ENCODE measurements around the gene RAB9A. TPM values are rescaled to one million over a fixed set of nuclear protein-coding genes. Genes with fewer than 3 reads are reported as not detected.

The RAB9A gene
- total and polyA plus RNA-seq, 4 donors: 9.0 to 22.9 (median 12.0) TPM

DNA sequence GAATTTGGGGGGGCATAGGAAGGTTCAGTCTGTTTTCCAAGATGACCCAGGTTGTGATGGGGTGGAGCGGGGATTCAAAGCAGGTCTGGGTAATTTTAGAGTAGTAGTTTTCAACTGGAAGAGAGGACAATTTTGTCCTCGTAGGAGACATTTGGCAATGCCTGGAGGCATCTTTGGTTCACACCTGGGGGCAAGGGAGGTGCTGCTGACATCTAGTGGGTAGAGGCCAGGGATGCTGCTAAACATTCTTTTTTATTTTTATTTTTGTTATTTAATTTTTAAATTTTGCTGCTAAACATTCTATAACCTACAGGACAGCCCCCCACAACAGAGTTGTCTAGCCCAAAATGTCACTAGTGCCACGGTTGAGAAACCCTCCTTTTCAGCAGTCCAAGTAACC, 1.9 kb downstream of the RAB9A start:
- no peak overlapping the region for H3K27ac ChIP-seq (ENCODE audit: low read depth in 1 of 2, low read length in 2 of 2)
- no peak overlapping the region for H3K4me3 ChIP-seq (ENCODE audit: low read depth in 1 of 3, low read length in 3 of 3)
- H3K9ac ChIP-seq (ENCODE audit: low read depth in 1 of 2, low read length in 2 of 2): no peak overlapping the region
- no peaks in the 10 kb centered on the region for H3K27me3 ChIP-seq (ENCODE audit: control insufficient read depth in 4 of 4, insufficient read depth in 4 of 4, low read length in 3 of 4)
- H3K9me3 ChIP-seq (ENCODE audit: control insufficient read depth in 4 of 4, low read length in 3 of 4): no peaks in the 10 kb centered on the region
- no peak for DNase-seq (ENCODE audit: low spot score)
- H3K36me3 ChIP-seq (ENCODE audit: control insufficient read depth in 4 of 4, insufficient read depth in 3 of 4, low read depth in 1 of 4, low read length in 3 of 4): no peaks in the 10 kb centered on the region
- 69% methylated on average over 3 of the region's 3 CpGs for WGBS
- TF ChIP-seq SP1 (IDR thresholded peaks at IDR 0.05) (no peak), FOXA1 (IDR thresholded peaks at IDR 0.05) (no peak), RAD21 (IDR thresholded peaks at IDR 0.05) (no peak)
- TF ChIP-seq, protein P1, sequence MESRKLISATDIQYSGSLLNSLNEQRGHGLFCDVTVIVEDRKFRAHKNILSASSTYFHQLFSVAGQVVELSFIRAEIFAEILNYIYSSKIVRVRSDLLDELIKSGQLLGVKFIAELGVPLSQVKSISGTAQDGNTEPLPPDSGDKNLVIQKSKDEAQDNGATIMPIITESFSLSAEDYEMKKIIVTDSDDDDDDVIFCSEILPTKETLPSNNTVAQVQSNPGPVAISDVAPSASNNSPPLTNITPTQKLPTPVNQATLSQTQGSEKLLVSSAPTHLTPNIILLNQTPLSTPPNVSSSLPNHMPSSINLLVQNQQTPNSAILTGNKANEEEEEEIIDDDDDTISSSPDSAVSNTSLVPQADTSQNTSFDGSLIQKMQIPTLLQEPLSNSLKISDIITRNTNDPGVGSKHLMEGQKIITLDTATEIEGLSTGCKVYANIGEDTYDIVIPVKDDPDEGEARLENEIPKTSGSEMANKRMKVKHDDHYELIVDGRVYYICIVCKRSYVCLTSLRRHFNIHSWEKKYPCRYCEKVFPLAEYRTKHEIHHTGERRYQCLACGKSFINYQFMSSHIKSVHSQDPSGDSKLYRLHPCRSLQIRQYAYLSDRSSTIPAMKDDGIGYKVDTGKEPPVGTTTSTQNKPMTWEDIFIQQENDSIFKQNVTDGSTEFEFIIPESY (IDR thresholded peaks at IDR 0.05): no peak
- TF ChIP-seq, protein P2, sequence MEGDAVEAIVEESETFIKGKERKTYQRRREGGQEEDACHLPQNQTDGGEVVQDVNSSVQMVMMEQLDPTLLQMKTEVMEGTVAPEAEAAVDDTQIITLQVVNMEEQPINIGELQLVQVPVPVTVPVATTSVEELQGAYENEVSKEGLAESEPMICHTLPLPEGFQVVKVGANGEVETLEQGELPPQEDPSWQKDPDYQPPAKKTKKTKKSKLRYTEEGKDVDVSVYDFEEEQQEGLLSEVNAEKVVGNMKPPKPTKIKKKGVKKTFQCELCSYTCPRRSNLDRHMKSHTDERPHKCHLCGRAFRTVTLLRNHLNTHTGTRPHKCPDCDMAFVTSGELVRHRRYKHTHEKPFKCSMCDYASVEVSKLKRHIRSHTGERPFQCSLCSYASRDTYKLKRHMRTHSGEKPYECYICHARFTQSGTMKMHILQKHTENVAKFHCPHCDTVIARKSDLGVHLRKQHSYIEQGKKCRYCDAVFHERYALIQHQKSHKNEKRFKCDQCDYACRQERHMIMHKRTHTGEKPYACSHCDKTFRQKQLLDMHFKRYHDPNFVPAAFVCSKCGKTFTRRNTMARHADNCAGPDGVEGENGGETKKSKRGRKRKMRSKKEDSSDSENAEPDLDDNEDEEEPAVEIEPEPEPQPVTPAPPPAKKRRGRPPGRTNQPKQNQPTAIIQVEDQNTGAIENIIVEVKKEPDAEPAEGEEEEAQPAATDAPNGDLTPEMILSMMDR (IDR thresholded peaks at IDR 0.05; ENCODE audit: low read depth, low read length, missing input control): no peak
- peaks cover 7 to 22% (median 14%) of the 10 kb centered on the region in 4 donors for H3K4me1 ChIP-seq (ENCODE audit: control insufficient read depth in 4 of 4, insufficient read depth in 4 of 4, low read length in 3 of 4)

DNA sequence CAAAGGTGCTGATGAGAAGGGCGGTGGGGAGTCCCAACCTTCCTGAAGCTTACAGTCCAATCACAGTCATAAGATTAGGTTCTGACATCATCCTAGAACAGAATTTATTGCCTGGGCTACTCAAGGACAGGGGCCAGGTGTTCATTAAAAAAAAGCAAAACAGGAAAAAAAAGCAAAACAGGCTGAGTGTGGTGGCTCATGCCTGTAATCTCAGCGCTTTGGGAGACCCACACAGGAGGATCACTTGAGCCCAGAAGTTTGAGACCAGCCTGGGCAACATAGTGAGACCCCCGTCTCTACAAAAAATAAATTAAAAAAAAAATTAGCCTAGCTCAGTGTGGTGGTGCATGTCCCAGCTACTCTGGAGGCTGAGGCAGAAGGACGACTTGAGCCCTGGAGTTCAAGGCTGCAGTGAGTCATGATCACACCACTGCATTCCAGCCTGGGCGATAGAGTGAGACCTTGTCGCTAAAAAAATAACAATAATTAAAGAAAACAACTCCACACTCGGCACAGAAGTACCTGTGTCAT, 3.0 kb downstream of the RAB9A start:
- H3K9ac ChIP-seq (ENCODE audit: low read depth in 1 of 2, low read length in 2 of 2): no peak overlapping the region
- no peak for TF ChIP-seq GABPA (IDR thresholded peaks at IDR 0.05 in 1 of 2, conservative IDR thresholded peaks at IDR 0.05 in 1 of 2)
- TF ChIP-seq, protein P3, sequence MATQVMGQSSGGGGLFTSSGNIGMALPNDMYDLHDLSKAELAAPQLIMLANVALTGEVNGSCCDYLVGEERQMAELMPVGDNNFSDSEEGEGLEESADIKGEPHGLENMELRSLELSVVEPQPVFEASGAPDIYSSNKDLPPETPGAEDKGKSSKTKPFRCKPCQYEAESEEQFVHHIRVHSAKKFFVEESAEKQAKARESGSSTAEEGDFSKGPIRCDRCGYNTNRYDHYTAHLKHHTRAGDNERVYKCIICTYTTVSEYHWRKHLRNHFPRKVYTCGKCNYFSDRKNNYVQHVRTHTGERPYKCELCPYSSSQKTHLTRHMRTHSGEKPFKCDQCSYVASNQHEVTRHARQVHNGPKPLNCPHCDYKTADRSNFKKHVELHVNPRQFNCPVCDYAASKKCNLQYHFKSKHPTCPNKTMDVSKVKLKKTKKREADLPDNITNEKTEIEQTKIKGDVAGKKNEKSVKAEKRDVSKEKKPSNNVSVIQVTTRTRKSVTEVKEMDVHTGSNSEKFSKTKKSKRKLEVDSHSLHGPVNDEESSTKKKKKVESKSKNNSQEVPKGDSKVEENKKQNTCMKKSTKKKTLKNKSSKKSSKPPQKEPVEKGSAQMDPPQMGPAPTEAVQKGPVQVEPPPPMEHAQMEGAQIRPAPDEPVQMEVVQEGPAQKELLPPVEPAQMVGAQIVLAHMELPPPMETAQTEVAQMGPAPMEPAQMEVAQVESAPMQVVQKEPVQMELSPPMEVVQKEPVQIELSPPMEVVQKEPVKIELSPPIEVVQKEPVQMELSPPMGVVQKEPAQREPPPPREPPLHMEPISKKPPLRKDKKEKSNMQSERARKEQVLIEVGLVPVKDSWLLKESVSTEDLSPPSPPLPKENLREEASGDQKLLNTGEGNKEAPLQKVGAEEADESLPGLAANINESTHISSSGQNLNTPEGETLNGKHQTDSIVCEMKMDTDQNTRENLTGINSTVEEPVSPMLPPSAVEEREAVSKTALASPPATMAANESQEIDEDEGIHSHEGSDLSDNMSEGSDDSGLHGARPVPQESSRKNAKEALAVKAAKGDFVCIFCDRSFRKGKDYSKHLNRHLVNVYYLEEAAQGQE (IDR thresholded peaks at IDR 0.05): no peak
- TF ChIP-seq, protein P2 (IDR thresholded peaks at IDR 0.05; ENCODE audit: low read depth, low read length, missing input control): no peak
- TF ChIP-seq YY1 (IDR thresholded peaks at IDR 0.05): no peak
- no peak for TF ChIP-seq NR2F2 (IDR thresholded peaks at IDR 0.05)
- no peak for TF ChIP-seq TAF1 (conservative IDR thresholded peaks at IDR 0.05)
- no peak for TF ChIP-seq FOXA2 (IDR thresholded peaks at IDR 0.05)
- TF ChIP-seq, protein P4, sequence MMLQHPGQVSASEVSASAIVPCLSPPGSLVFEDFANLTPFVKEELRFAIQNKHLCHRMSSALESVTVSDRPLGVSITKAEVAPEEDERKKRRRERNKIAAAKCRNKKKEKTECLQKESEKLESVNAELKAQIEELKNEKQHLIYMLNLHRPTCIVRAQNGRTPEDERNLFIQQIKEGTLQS (IDR thresholded peaks at IDR 0.05): no peak
- peaks cover 7 to 22% (median 14%) of the 10 kb centered on the region in 4 donors for H3K4me1 ChIP-seq (ENCODE audit: control insufficient read depth in 4 of 4, insufficient read depth in 4 of 4, low read length in 3 of 4)
- H3K4me3 ChIP-seq (ENCODE audit: low read depth in 1 of 3, low read length in 3 of 3): no peak overlapping the region
- no peaks in the 10 kb centered on the region for H3K27me3 ChIP-seq (ENCODE audit: control insufficient read depth in 4 of 4, insufficient read depth in 4 of 4, low read length in 3 of 4)
- no peak for DNase-seq (ENCODE audit: low spot score)
- H3K36me3 ChIP-seq (ENCODE audit: control insufficient read depth in 4 of 4, insufficient read depth in 3 of 4, low read depth in 1 of 4, low read length in 3 of 4): no peaks in the 10 kb centered on the region
- 80% methylated on average over 7 of the region's 7 CpGs for WGBS
- H3K27ac ChIP-seq (ENCODE audit: low read depth in 1 of 2, low read length in 2 of 2): no peak overlapping the region
- no peaks in the 10 kb centered on the region for H3K9me3 ChIP-seq (ENCODE audit: control insufficient read depth in 4 of 4, low read length in 3 of 4)
